AG20443 (cell line): ENCODE data around the gene SETD2.

ENCODE experiments used
- DNase-seq: peaks from one replicate; pipeline ENCODE4 v3.0.0; 2012; ENCODE audit warnings: low spot score, mixed read lengths

SETD2 gene

GRCh38 chr3:46984591-46985459 lies 179.1 kb downstream of the SETD2 start:
- no peak for DNase-seq

GRCh38 chr3:46982546-46982945 lies 181.4 kb downstream of the SETD2 start:
- no peak for DNase-seq

- DNase-seq = no peak
These were observed 181.9 kb downstream of the SETD2 start for GRCh38 chr3:46981932-46982471.

- peak; percentile 26 for DNase-seq
These were observed 183.9 kb downstream of the SETD2 start for GRCh38 chr3:46979958-46980497.

- DNase-seq = peak; percentile 95
These were observed 184.6 kb downstream of the SETD2 start, which contains the start of gene NBEAL2 for GRCh38 chr3:46978985-46979944. Gene NBEAL2 (plus strand): TSS chr3:46979666. CDS start chr3:46979862, 196 bp downstream.

GRCh38 chr3:46978381-46978780 lies 185.5 kb downstream of the SETD2 start:
- DNase-seq = no peak

GRCh38 chr3:46977811-46978195 lies 186.1 kb downstream of the SETD2 start:
- no peak for DNase-seq

GRCh38 chr3:46976326-46977190 lies 187.4 kb downstream of the SETD2 start, which contains the start of gene CCDC12:
Gene CCDC12 (minus strand): TSS chr3:46976745. CDS start chr3:46976732, 13 bp downstream.
- DNase-seq = peak; percentile 99

GRCh38 chr3:46974421-46975171 lies 189.3 kb downstream of the SETD2 start:
- DNase-seq = no peak

GRCh38 chr3:46972396-46972795 lies 191.5 kb downstream of the SETD2 start:
- DNase-seq = no peak

- DNase-seq = no peak
These were observed 192.2 kb downstream of the SETD2 start for GRCh38 chr3:46971742-46972141.

GRCh38 chr3:46971151-46971550 lies 192.8 kb downstream of the SETD2 start:
- DNase-seq = no peak

GRCh38 chr3:46970391-46971091 lies 193.4 kb downstream of the SETD2 start:
- DNase-seq = no peak

- no peak for DNase-seq
These were observed 195.0 kb downstream of the SETD2 start for GRCh38 chr3:46968783-46969428.

GRCh38 chr3:46966811-46967210 lies 197.1 kb downstream of the SETD2 start:
- DNase-seq = no peak
